AG04449 (cell line): ENCODE data around the gene CIT.

Source experiments
- CTCF ChIA-PET: fragments of 350-600 bp; formaldehyde crosslinking; extraction: SDS; loops from one replicate; lab custom pipeline; 2021; ENCODE audit warnings: antibody characterized with exemption; lab: Yijun Ruan, JAX
- POLR2A ChIA-PET: fragments of 400-600, 350-600 bp; formaldehyde crosslinking; extraction: SDS; loops from one replicate; lab custom pipeline; 2020; ENCODE audit warnings: antibody characterized with exemption, inconsistent platforms; lab: Yijun Ruan, JAX
- DNase-seq: peaks from one replicate; pipeline ENCODE4 v3.0.0-alpha.2; 2010; ENCODE audit warnings: low read depth, low spot score
- H3K4me3 ChIP-seq: 2 replicates; pipeline ENCODE4 v1.5.1; 2011; ENCODE audit warnings: low read depth, mild to moderate bottlenecking, control low read depth, low read length
- TF ChIP-seq, protein P1 (sequence below): IDR thresholded peaks from one replicate; pipeline ENCODE4 v1.5.1; 2011; ENCODE audit warnings: mild to moderate bottlenecking, moderate library complexity, low read length, control low read depth, inconsistent platforms; ENCODE audit not compliant: insufficient read depth; ENCODE audit errors: missing control alignments

Gene CIT

DNA sequence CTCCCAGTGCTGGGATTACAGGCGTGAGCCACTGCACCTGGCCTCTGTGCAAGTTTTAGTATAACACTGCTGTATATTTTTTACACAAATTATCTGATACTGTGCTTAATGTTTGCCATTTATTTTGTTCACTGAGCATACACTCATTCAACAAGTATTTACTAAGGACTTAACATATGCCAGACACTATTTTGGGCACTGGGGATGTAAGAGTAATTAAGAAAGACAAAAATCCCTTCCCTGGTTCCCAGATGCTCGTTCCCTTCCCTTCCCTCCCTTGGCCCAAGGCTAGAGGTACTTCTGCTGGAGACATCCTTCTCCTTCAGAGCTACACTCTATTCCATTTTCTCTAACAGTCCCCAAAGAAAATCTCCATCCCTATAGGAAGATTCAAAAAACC is 12.5 kb downstream of the CIT start:
- TF ChIP-seq, protein P1, sequence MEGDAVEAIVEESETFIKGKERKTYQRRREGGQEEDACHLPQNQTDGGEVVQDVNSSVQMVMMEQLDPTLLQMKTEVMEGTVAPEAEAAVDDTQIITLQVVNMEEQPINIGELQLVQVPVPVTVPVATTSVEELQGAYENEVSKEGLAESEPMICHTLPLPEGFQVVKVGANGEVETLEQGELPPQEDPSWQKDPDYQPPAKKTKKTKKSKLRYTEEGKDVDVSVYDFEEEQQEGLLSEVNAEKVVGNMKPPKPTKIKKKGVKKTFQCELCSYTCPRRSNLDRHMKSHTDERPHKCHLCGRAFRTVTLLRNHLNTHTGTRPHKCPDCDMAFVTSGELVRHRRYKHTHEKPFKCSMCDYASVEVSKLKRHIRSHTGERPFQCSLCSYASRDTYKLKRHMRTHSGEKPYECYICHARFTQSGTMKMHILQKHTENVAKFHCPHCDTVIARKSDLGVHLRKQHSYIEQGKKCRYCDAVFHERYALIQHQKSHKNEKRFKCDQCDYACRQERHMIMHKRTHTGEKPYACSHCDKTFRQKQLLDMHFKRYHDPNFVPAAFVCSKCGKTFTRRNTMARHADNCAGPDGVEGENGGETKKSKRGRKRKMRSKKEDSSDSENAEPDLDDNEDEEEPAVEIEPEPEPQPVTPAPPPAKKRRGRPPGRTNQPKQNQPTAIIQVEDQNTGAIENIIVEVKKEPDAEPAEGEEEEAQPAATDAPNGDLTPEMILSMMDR = no peak
- no peak for DNase-seq
- no peak overlapping the region for H3K4me3 ChIP-seq
- POLR2A ChIA-PET = no interaction called here
- CTCF ChIA-PET = interaction anchor here (0.9 kb wide), 1 partner anchor 11 kb away, joined by 4 read pairs; no protein-coding TSS in a partner anchor

DNA sequence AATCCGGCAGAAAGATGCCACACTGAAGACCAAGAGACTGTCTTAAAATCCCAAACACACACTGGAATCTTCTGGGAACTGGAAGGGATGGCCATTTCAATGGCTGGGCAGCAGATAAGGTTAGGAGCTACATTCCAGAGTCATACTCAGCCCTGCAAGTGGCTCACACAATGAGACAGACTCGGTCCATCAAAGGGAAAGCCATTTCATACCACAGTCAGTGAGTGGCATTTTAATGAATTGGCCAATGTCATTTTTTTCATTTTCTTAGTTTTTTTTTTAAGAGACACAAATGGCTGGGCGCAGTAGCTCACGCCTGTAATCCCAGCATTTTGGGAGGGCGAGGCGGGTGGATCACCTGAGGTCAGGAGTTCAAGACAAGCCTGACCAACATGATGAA is 17.9 kb downstream of the CIT start:
- TF ChIP-seq, protein P1 = no peak
- H3K4me3 ChIP-seq = no peak overlapping the region
- POLR2A ChIA-PET = no interaction called here
- CTCF ChIA-PET = no interaction called here
- DNase-seq = no peak

DNA sequence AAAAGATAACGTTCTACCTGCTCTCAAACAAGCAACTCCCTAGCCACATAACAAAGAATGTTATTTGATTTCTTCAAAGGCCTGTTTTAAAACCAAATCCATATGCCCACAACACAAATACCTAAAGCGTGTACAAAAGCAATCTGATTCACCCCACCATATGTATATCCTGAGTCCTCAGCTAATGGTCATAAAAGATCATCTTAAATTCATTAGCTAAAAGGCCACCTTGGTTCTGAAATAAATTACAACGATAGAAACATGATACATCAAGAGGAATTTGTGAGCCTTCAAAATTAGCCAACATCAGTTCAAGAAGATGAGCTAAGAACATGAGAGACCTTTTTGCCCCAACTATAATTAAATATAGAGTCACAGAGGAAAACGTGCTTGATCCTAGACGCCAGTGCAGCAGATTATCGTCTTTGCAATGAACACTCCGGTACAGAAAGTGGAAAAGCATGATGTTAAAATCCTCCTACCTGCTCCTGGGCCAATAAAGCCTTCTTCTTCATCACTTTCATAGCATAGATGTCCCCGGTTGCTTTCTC is 20.0 kb downstream of the CIT start:
- DNase-seq = no peak
- H3K4me3 ChIP-seq = no peak overlapping the region
- POLR2A ChIA-PET = no interaction called here
- CTCF ChIA-PET = no interaction called here
- TF ChIP-seq, protein P1 = no peak

DNA sequence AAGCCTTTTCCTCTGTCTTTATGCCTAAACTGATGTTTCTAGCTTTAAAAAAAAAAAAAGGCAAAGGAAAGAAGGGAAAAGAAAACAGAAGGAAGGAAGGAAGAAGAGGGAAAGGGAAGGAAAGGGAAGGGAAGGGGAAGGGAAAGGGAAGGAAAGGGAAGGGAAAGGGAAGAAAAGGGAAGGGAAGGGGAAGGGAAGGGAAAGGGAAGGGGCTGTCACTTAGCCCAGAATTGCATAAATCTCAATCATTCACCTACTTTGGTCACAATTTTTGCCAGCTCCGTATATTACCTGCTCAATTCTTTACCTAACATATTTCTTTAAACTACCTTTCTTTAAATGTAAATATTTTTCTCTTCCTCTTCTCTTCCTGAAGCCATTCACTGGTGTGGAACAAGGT is 26.8 kb downstream of the CIT start:
- H3K4me3 ChIP-seq = no peak overlapping the region
- ChIA-PET CTCF (no interaction called here), POLR2A (no interaction called here)
- no peak for DNase-seq
- TF ChIP-seq, protein P1 = no peak

DNA sequence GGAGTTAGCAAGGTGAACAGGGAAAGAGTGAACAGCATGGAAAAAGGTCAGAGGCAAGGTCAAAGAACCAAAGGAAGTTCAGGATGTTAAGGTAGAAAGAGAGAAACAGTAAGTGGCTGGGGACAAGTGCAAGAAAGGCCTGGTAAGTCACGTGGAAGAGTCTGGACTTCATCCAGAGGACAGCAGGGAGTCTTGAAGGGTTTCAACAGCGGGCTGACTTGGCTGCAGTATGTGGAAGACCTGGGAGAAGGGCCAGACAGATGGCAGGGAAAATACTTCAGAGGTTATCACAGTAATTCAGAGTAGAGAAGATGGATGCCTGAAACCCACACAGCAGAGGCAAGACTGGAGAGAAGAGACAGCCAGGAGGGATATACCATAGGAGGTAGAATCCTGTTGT is 34.0 kb downstream of the CIT start:
- no peak for DNase-seq
- H3K4me3 ChIP-seq = no peak overlapping the region
- TF ChIP-seq, protein P1 = no peak
- ChIA-PET CTCF (no interaction called here), POLR2A (no interaction called here)

DNA sequence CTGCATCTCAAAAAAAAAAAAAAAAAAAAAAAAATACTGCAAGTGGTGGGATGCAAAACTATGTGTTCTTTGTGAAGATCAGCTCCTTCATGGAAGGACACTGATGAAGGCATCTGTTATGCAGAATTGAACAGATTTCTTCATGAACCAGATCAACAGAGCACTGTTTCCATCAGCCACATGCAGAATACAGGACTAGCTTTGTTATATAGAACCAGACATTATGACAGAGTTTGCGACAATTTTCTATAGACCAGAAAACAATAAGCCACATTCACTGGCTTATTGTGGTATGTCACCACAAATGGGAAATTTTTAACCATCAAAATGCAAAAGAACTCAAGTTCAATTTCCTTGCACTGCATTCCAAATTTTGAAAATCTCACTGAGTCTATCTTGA is 34.7 kb downstream of the CIT start:
- no peak for DNase-seq
- TF ChIP-seq, protein P1 = no peak
- POLR2A ChIA-PET = no interaction called here
- no peak overlapping the region for H3K4me3 ChIP-seq
- CTCF ChIA-PET = interaction anchor here (1.1 kb wide), 1 partner anchor 27 kb away, joined by 3 read pairs; no protein-coding TSS in a partner anchor
